ENCODE data around the gene HECTD3. TPM values are rescaled to one million over a fixed set of nuclear protein-coding genes. Genes with fewer than 3 reads are reported as not detected.

HECTD3 gene
- total and polyA plus RNA-seq, 9 of the 15 experiments (the other 6 are each of a cell fraction or from before 2014, with no cell fraction given) = 6.3 to 50.8 (median 18.9) TPM

GRCh38 chr1:45012639-45013278 lies 1.6 kb upstream of the HECTD3 start (continued):
- peak; percentile 92 for TF ChIP-seq NEUROD1 (IDR thresholded peaks at IDR 0.05; ENCODE audit: borderline replicate concordance, low read depth, low read length, partially characterized antibody)
- peak; percentile 89 for TF ChIP-seq FOXM1 (IDR thresholded peaks at IDR 0.05; ENCODE audit: low read depth)
- peak; percentile 58; the same call in 1 of the 2 replicates for TF ChIP-seq FOXM1 (CRISPR knock-in tag; IDR thresholded peaks at IDR 0.05; ENCODE audit: low read depth)
- no peak for TF ChIP-seq ZNF780A (CRISPR knock-in tag; IDR thresholded peaks at IDR 0.05)
- TF ChIP-seq PHTF2 (CRISPR knock-in tag; IDR thresholded peaks at IDR 0.05) = no peak
- TF ChIP-seq ELK3 (CRISPR knock-in tag; IDR thresholded peaks at IDR 0.05) = no peak
- TF ChIP-seq, protein P1, sequence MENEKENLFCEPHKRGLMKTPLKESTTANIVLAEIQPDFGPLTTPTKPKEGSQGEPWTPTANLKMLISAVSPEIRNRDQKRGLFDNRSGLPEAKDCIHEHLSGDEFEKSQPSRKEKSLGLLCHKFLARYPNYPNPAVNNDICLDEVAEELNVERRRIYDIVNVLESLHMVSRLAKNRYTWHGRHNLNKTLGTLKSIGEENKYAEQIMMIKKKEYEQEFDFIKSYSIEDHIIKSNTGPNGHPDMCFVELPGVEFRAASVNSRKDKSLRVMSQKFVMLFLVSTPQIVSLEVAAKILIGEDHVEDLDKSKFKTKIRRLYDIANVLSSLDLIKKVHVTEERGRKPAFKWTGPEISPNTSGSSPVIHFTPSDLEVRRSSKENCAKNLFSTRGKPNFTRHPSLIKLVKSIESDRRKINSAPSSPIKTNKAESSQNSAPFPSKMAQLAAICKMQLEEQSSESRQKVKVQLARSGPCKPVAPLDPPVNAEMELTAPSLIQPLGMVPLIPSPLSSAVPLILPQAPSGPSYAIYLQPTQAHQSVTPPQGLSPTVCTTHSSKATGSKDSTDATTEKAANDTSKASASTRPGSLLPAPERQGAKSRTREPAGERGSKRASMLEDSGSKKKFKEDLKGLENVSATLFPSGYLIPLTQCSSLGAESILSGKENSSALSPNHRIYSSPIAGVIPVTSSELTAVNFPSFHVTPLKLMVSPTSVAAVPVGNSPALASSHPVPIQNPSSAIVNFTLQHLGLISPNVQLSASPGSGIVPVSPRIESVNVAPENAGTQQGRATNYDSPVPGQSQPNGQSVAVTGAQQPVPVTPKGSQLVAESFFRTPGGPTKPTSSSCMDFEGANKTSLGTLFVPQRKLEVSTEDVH (IDR thresholded peaks at IDR 0.05; ENCODE audit: low read depth, partially characterized antibody) = peak; percentile 73
- no peak for TF ChIP-seq FOXJ2 (tag; IDR thresholded peaks at IDR 0.05)
- TF ChIP-seq SMC3 (conservative IDR thresholded peaks at IDR 0.05; ENCODE audit: insufficient read depth, low read depth, low read length) = 0 out of 2 replicates have a peak, but pooled peaks have one; percentile 18
- no peak for TF ChIP-seq ZNF239 (CRISPR knock-in tag; IDR thresholded peaks at IDR 0.05)
- TF ChIP-seq KAT8 (IDR thresholded peaks at IDR 0.05; ENCODE audit: low read depth) = no peak
- peak; percentile 90 to 95 for TF ChIP-seq TRIM24 (IDR thresholded peaks at IDR 0.05)
- TF ChIP-seq ZNF175 (CRISPR knock-in tag; IDR thresholded peaks at IDR 0.05; ENCODE audit: low read depth) = peak; percentile 90
- no peak for TF ChIP-seq YBX1 (IDR thresholded peaks at IDR 0.05)
- TF ChIP-seq, protein P2, sequence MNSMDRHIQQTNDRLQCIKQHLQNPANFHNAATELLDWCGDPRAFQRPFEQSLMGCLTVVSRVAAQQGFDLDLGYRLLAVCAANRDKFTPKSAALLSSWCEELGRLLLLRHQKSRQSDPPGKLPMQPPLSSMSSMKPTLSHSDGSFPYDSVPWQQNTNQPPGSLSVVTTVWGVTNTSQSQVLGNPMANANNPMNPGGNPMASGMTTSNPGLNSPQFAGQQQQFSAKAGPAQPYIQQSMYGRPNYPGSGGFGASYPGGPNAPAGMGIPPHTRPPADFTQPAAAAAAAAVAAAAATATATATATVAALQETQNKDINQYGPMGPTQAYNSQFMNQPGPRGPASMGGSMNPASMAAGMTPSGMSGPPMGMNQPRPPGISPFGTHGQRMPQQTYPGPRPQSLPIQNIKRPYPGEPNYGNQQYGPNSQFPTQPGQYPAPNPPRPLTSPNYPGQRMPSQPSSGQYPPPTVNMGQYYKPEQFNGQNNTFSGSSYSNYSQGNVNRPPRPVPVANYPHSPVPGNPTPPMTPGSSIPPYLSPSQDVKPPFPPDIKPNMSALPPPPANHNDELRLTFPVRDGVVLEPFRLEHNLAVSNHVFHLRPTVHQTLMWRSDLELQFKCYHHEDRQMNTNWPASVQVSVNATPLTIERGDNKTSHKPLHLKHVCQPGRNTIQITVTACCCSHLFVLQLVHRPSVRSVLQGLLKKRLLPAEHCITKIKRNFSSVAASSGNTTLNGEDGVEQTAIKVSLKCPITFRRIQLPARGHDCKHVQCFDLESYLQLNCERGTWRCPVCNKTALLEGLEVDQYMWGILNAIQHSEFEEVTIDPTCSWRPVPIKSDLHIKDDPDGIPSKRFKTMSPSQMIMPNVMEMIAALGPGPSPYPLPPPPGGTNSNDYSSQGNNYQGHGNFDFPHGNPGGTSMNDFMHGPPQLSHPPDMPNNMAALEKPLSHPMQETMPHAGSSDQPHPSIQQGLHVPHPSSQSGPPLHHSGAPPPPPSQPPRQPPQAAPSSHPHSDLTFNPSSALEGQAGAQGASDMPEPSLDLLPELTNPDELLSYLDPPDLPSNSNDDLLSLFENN (IDR thresholded peaks at IDR 0.05; ENCODE audit: low read depth in 2 of 2, low read length in 2 of 2) = peak in 1 of 2 experiments; percentile 95; a peak in 2 of 4 replicates
- TF ChIP-seq FOXA3 (CRISPR knock-in tag; conservative IDR thresholded peaks at IDR 0.05 in 1 of 2, IDR thresholded peaks at IDR 0.05 in 1 of 2) = no peak
- no peak for TF ChIP-seq PCBP2 (IDR thresholded peaks at IDR 0.05; ENCODE audit: low read depth, low read length, poor library complexity, severe bottlenecking)
- no peak for TF ChIP-seq BRD9 (IDR thresholded peaks at IDR 0.05; ENCODE audit: low read depth, partially characterized antibody)
- no peak for TF ChIP-seq DIDO1 (tag; IDR thresholded peaks at IDR 0.05; ENCODE audit: low read depth)
- TF ChIP-seq BRCA1 (IDR thresholded peaks at IDR 0.05) = no peak
- TF ChIP-seq BRCA1 (CRISPR knock-in tag; IDR thresholded peaks at IDR 0.05) = no peak
- no peak for TF ChIP-seq ZNF764 (CRISPR knock-in tag; IDR thresholded peaks at IDR 0.05; ENCODE audit: low read depth)
- TF ChIP-seq PHB2 (IDR thresholded peaks at IDR 0.05; ENCODE audit: low read depth) = peak; percentile 93
